SK-N-SH (cell line): ENCODE measurements around the gene HIPK2. TPM values are rescaled to one million over a fixed set of nuclear protein-coding genes. Genes with fewer than 3 reads are reported as not detected.

Source experiments
- CTCF ChIA-PET: fragments of 300-600, 350-600 bp; formaldehyde crosslinking; extraction: SDS; loops from one replicate; lab custom pipeline; 2021; lab: Yijun Ruan, JAX
- POLR2A ChIA-PET: fragments of 350-600 bp; sonication (Branson Sonifier 250); formaldehyde crosslinking; extraction: SDS; loops from one replicate; lab custom pipeline; 2020; ENCODE audit warnings: antibody characterized with exemption, inconsistent platforms; lab: Yijun Ruan, JAX
- DNase-seq: peaks from one replicate; pipeline ENCODE4 v3.0.0; 2012
- H2AFZ ChIP-seq: fragments of 200-600 bp; sonication (generic); 2 replicates; pipeline ENCODE4 v1.8.1; 2016; ENCODE audit warnings: antibody characterized with exemption, mild to moderate bottlenecking, low read depth
- H3F3A ChIP-seq: fragments of 200-600 bp; sonication (generic); replicated peaks from 2 replicates; pipeline ENCODE3; 2016; ENCODE audit warnings: antibody characterized with exemption, mild to moderate bottlenecking; ENCODE audit not compliant: insufficient read depth
- H3K27ac ChIP-seq, 2 experiments: fragments of 200-500 bp in 1 of 2; fragments of 200-600 bp in 1 of 2; sonication (Bioruptor generic) in 1 of 2; sonication (generic), shearing (Covaris generic) in 1 of 2; 2 replicates each; pipeline versions ENCODE4 v1.5.1 to v1.6.1; 2014 to 2016; ENCODE audit warnings: low read depth in 2 of 2, inconsistent platforms in 1 of 2, low read length in 1 of 2, mild to moderate bottlenecking in 1 of 2, mixed read lengths in 1 of 2
- H3K27me3 ChIP-seq: fragments of 200-600 bp; sonication (generic), shearing (Covaris generic); 2 replicates; pipeline ENCODE4 v1.6.1; 2016; ENCODE audit warnings: mixed run types; ENCODE audit not compliant: insufficient read depth
- H3K36me3 ChIP-seq, 2 experiments: fragments of 200-500 bp in 1 of 2; fragments of 200-600 bp in 1 of 2; sonication (Bioruptor generic) in 1 of 2; sonication (generic) in 1 of 2; replicated peaks in 1 of 2; 2 replicates each; pipeline versions ENCODE3 to v1.5.1; 2014 to 2016; ENCODE audit warnings: low read length in 1 of 2, mild to moderate bottlenecking in 1 of 2; ENCODE audit not compliant: insufficient read depth in 2 of 2, control insufficient read depth in 1 of 2
- H3K4me1 ChIP-seq, 2 experiments: fragments of 200-500 bp in 1 of 2; fragments of 200-600 bp in 1 of 2; sonication (Bioruptor generic) in 1 of 2; sonication (generic), shearing (Covaris generic) in 1 of 2; 2 replicates each; pipeline versions ENCODE4 v1.5.1 to v1.6.1; 2014 to 2016; ENCODE audit warnings: low read depth in 1 of 2, low read length in 1 of 2, mixed run types in 1 of 2; ENCODE audit not compliant: insufficient read depth in 2 of 2, control insufficient read depth in 1 of 2
- H3K4me2 ChIP-seq: fragments of 200-600 bp; sonication (generic), shearing (Covaris generic); 2 replicates; pipeline ENCODE4 v1.6.1; 2017; ENCODE audit warnings: mixed run types
- H3K4me3 ChIP-seq, 2 experiments: fragments of 200-500 bp in 1 of 2; fragments of 200-600 bp in 1 of 2; sonication (Bioruptor generic) in 1 of 2; sonication (generic), shearing (Covaris generic) in 1 of 2; 2 replicates each; pipeline versions ENCODE4 v1.5.1 to v1.8.1; 2014 to 2016; ENCODE audit warnings: low read depth in 2 of 2, inconsistent platforms in 1 of 2, low read length in 1 of 2, mild to moderate bottlenecking in 1 of 2, mixed read lengths in 1 of 2, moderate library complexity in 1 of 2
- H3K79me2 ChIP-seq: fragments of 200-600 bp; sonication (generic); 2 replicates; pipeline ENCODE4 v1.8.1; 2017; ENCODE audit warnings: mild to moderate bottlenecking; ENCODE audit not compliant: insufficient read depth
- H3K9ac ChIP-seq: fragments of 200-600 bp; sonication (generic); 2 replicates; pipeline ENCODE4 v1.6.1; 2017; ENCODE audit warnings: mixed run types
- H3K9me2 ChIP-seq: fragments of 200-600 bp; sonication (generic); 2 replicates; pipeline ENCODE4 v1.6.1; 2017; ENCODE audit warnings: mixed run types
- H3K9me3 ChIP-seq: fragments of 200-600 bp; sonication (generic); 2 replicates; pipeline ENCODE4 v1.6.1; 2017; ENCODE audit warnings: mixed run types, mild to moderate bottlenecking, moderate library complexity
- H4K20me1 ChIP-seq: fragments of 200-600 bp; sonication (generic); 2 replicates; pipeline ENCODE4 v1.6.1; 2017; ENCODE audit warnings: mild to moderate bottlenecking, mixed run types; ENCODE audit not compliant: insufficient read depth
- EP300 ChIP-seq, 2 experiments: IDR thresholded peaks; 2 replicates each; pipeline versions ENCODE4 v1.4.0 to v1.6.1; 2012; ENCODE audit warnings: borderline replicate concordance in 1 of 2, low read depth in 1 of 2, low read length in 1 of 2
- FOXM1 ChIP-seq: IDR thresholded peaks from 2 replicates; pipeline ENCODE4 v1.4.0; 2012; ENCODE audit warnings: low read depth, mild to moderate bottlenecking
- GATA2 ChIP-seq: sonication (generic); formaldehyde crosslinking; IDR thresholded peaks from 2 replicates; pipeline ENCODE4 v1.5.0; 2020; ENCODE audit warnings: mild to moderate bottlenecking, missing genetic modification reagents
- IRF3 ChIP-seq: fragments of 150-350 bp; IDR thresholded peaks from 2 replicates; pipeline ENCODE4 v1.6.1; 2016; ENCODE audit warnings: mild to moderate bottlenecking, low read depth, low read length
- JUND ChIP-seq: IDR thresholded peaks from 2 replicates; pipeline ENCODE4 v1.4.0; 2012
- MAX ChIP-seq: IDR thresholded peaks from 2 replicates; pipeline ENCODE4 v1.4.0; 2012; ENCODE audit warnings: low read depth
- MEF2A ChIP-seq: IDR thresholded peaks from 2 replicates; pipeline ENCODE4 v1.4.0; 2012; ENCODE audit warnings: low read depth, borderline replicate concordance
- NRF1 ChIP-seq: IDR thresholded peaks from 2 replicates; pipeline ENCODE4 v1.6.1; 2012; ENCODE audit warnings: low read depth, mild to moderate bottlenecking, low read length
- RAD21 ChIP-seq: IDR thresholded peaks from 2 replicates; pipeline ENCODE4 v1.6.1; 2012; ENCODE audit warnings: mild to moderate bottlenecking, low read length
- RCOR1 ChIP-seq: fragments of 150-350 bp; IDR thresholded peaks from 2 replicates; pipeline ENCODE4 v1.6.1; 2017; ENCODE audit warnings: antibody characterized with exemption, low read length
- SIN3A ChIP-seq: IDR thresholded peaks from 2 replicates; pipeline ENCODE4 v1.6.1; 2012; ENCODE audit warnings: low read depth, mild to moderate bottlenecking, low read length, moderate library complexity, borderline replicate concordance
- USF2 ChIP-seq: fragments of 150-350 bp; IDR thresholded peaks from 2 replicates; pipeline ENCODE4 v1.6.1; 2017; ENCODE audit warnings: antibody characterized with exemption, low read length, low read depth, borderline replicate concordance
- YY1 ChIP-seq: IDR thresholded peaks from 2 replicates; pipeline ENCODE4 v1.4.0; 2012; ENCODE audit warnings: low read depth, mild to moderate bottlenecking
- WGBS: methylation state at CpG from one replicate; pipeline ENCODE4 v1.1.6; 2017; ENCODE audit warnings: low lambda C conversion rate; 5-methylcytosine and 5-hydroxymethylcytosine counted together
- polyA plus RNA-seq, 3 experiments: library from polyadenylated mRNA; depleted of rRNA; stranded (reverse); fragments of >200 nt; gene quantifications; 2 replicates each; pipeline ENCODE4 v1.2.3, GENCODE V29; 2012
- TF ChIP-seq, protein P1 (sequence below): IDR thresholded peaks from 2 replicates; pipeline ENCODE4 v1.4.0; 2012; ENCODE audit warnings: low read depth, borderline replicate concordance
- TF ChIP-seq, protein P2 (sequence below): IDR thresholded peaks from 2 replicates; pipeline ENCODE4; 2012

The HIPK2 gene
- polyA plus RNA-seq, 1 of the 3 experiments (the other 2 are of a cell fraction): 14.2 TPM

GRCh38 chr7:139713526-139714162 is 64.2 kb downstream of the HIPK2 start (continued):
- TF ChIP-seq USF2: no peak
- TF ChIP-seq NRF1: no peak
- no peak for TF ChIP-seq MAX
- no peak for TF ChIP-seq MEF2A
- TF ChIP-seq JUND: no peak
- TF ChIP-seq SIN3A: no peak

GRCh38 chr7:139713061-139713460 is 64.7 kb downstream of the HIPK2 start:
- Histone ChIP-seq H3K4me3 (no peak overlapping the region), H3K36me3 (peaks cover 25 to 41% of the 10 kb centered on the region in 2 experiments), H4K20me1 (peaks cover 85% of the 10 kb centered on the region), H2AFZ (no peak overlapping the region), H3K9me2 (no peaks in the 10 kb centered on the region), H3F3A (no peaks in the 10 kb centered on the region), H3K27ac (no peak overlapping the region), H3K9me3 (no peaks in the 10 kb centered on the region), H3K4me2 (no peak overlapping the region), H3K9ac (no peak overlapping the region), H3K4me1 (peaks cover 6 to 16% of the 10 kb centered on the region in 2 experiments; a peak in 3 of 4 replicates), H3K27me3 (no peaks in the 10 kb centered on the region), H3K79me2 (peaks cover 86% of the 10 kb centered on the region)
- 90% methylated on average over 8 of the region's 9 CpGs for WGBS
- CTCF ChIA-PET: interaction anchor here (1.1 kb wide), 1 partner anchor 8 kb away, joined by 3 read pairs; no protein-coding TSS in a partner anchor
- TF ChIP-seq RCOR1 (no peak), GATA2 (CRISPR knock-in tag) (no peak), FOXM1 (no peak), SIN3A (no peak), IRF3 (no peak), EP300 (IDR thresholded peaks at IDR 0.05; ENCODE audit: borderline replicate concordance in 1 of 2, low read depth in 1 of 2, low read length in 1 of 2) (no peak), RAD21 (no peak), YY1 (no peak), MAX (no peak)
- TF ChIP-seq, protein P1, sequence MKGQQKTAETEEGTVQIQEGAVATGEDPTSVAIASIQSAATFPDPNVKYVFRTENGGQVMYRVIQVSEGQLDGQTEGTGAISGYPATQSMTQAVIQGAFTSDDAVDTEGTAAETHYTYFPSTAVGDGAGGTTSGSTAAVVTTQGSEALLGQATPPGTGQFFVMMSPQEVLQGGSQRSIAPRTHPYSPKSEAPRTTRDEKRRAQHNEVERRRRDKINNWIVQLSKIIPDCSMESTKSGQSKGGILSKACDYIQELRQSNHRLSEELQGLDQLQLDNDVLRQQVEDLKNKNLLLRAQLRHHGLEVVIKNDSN: no peak
- TF ChIP-seq, protein P2, sequence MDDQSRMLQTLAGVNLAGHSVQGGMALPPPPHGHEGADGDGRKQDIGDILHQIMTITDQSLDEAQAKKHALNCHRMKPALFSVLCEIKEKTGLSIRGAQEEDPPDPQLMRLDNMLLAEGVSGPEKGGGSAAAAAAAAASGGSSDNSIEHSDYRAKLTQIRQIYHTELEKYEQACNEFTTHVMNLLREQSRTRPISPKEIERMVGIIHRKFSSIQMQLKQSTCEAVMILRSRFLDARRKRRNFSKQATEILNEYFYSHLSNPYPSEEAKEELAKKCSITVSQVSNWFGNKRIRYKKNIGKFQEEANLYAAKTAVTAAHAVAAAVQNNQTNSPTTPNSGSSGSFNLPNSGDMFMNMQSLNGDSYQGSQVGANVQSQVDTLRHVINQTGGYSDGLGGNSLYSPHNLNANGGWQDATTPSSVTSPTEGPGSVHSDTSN: no peak
- POLR2A ChIA-PET: no interaction called here
- DNase-seq: no peak
